HG03457 (cell line): ENCODE measurements around the gene ZNF416.

Experiments
- ATAC-seq: cut with Tn5 transposase; IDR thresholded peaks from one replicate; pipeline ENCODE4 v1.9.1; 2021; ENCODE audit warnings: moderate number of reproducible peaks; ENCODE audit not compliant: unreplicated experiment

ZNF416 gene

GRCh38 chr19:57578487-57579205 is at the start of gene ZNF416:
TSS of gene ZNF416 (minus strand) at chr19:57578911. CDS start at chr19:57578704, 207 bp downstream.
- peak; percentile 83 for ATAC-seq

DNA sequence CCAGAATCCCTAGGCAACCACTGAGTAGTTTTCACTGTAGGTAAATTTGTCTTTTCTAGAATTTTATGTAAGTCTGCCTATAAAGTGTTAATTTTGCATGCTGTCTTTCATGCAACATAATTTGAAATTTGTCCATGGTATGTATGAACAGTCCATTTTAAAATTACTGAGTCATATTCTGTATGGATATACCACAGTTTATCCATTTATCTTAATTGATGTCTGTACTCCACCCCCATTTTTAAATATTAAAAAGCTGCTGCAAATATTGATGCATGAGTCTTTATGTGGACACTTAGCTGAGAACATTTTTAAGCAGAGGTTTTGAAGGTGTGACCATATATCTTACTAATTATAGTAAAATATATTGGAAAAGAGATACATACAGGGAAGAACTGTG is 44.4 kb upstream of the ZNF416 start:
- ATAC-seq: no peak

DNA sequence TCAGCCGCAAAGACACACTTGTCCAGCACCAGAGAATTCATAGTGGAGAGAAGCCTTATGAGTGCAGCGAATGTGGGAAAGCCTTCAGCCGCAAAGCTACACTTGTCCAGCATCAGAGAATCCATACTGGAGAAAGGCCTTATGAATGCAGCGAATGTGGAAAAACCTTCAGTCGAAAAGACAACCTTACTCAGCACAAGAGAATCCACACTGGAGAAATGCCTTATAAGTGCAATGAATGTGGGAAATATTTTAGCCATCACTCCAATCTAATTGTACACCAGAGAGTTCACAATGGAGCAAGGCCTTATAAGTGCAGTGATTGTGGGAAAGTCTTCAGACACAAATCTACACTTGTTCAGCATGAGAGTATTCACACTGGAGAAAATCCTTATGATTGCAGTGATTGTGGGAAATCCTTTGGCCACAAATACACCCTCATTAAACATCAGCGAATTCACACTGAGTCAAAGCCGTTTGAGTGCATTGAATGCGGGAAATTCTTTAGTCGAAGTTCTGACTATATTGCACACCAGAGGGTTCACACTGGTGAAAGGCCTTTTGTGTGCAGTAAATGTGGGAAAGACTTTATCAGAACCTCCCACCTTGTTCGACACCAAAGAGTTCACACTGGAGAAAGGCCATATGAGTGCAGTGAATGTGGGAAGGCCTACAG is 42.1 kb upstream of the ZNF416 start:
- ATAC-seq: no peak

GRCh38 chr19:57615346-57615745 is 36.6 kb upstream of the ZNF416 start:
- no peak for ATAC-seq

- peak; percentile 84 for ATAC-seq
Observed at GRCh38 chr19:57613941-57614743, 35.4 kb upstream of the ZNF416 start, which contains the start of gene ZNF134. TSS of gene ZNF134 (plus strand) at chr19:57614242. CDS start at chr19:57619469, 5,227 bp downstream.

GRCh38 chr19:57611113-57611512 is 32.4 kb upstream of the ZNF416 start:
- ATAC-seq: no peak

DNA sequence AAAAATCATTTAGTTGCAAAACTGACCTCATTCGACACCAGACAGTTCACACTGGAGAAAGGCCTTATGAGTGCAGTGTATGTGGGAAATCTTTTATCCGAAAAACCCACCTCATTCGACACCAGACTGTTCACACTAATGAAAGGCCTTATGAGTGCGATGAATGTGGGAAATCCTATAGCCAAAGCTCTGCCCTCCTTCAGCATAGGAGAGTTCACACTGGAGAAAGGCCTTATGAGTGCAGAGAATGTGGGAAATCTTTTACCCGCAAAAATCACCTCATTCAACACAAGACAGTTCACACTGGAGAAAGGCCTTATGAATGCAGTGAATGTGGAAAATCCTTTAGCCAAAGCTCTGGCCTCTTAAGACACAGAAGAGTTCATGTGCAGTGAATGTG is 28.2 kb upstream of the ZNF416 start:
- no peak for ATAC-seq

GRCh38 chr19:57599761-57600383 is 21.2 kb upstream of the ZNF416 start, which contains the start of gene ZNF530:
TSS of gene ZNF530 (plus strand) at chr19:57599885. CDS start at chr19:57604346, 4,461 bp downstream.
- peak; percentile 87 for ATAC-seq

- no peak for ATAC-seq
Observed at GRCh38 chr19:57599377-57599760, 20.7 kb upstream of the ZNF416 start.

- ATAC-seq: no peak
Observed at GRCh38 chr19:57587529-57587928, 8.8 kb upstream of the ZNF416 start.

DNA sequence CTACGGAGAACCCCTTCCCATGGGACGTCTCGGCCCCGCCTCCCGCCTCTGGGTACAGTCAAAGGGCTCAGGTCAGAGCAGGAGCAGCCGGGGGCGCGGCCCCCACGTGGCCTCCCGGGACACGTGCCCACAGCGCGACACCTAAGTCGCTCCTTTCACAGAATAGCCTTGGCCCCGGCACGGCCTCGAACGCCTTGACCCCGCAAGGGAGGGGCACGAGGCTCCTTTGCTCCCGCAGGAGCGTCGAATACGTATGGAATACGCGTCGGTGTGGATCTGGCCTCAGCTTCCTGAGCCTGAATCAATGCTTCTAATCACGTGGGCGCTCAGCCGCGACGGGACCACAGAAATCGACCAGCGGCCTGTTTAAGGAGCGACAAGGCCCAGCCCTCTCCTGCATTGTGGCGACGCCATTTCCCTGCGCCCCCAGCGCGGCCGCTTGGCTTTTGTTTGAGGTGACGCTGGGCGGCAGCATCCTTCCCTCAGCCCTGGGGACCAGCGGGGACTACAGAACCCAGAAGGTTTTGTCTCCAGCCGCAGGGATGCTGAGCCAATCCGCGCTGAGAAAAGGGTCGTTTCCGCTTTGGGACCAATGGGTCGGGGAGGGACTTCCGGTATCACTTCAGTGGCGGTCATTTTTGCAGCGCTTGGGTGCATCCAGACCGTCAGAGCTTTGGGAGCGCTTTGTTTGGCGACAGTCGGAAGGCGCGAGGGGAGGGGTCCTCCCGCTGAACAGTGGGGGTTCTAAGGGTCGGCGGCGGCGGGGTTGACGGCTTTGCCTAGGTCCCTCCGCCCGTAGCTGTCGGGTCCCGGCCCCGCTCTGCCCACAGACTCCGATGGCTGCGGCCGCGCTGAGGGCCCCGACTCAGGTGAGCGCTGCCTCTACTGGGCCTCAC is 5.1 kb upstream of the ZNF416 start, which contains the start of gene ZIK1:
Gene ZIK1, plus strand, starts transcription at position 625 of the 896 bp plus-strand sequence. Its CDS starts 212 bp downstream, at position 837.
- ATAC-seq: peak; percentile 61

GRCh38 chr19:57583104-57583520 is 4.4 kb upstream of the ZNF416 start:
- ATAC-seq: no peak

GRCh38 chr19:57576661-57577060 is 2.0 kb downstream of the ZNF416 start:
- no peak for ATAC-seq

- no peak for ATAC-seq
Observed at GRCh38 chr19:57572415-57572947, 6.2 kb downstream of the ZNF416 start.

- ATAC-seq: no peak
Observed at GRCh38 chr19:57570707-57571106, 8.0 kb downstream of the ZNF416 start.

DNA sequence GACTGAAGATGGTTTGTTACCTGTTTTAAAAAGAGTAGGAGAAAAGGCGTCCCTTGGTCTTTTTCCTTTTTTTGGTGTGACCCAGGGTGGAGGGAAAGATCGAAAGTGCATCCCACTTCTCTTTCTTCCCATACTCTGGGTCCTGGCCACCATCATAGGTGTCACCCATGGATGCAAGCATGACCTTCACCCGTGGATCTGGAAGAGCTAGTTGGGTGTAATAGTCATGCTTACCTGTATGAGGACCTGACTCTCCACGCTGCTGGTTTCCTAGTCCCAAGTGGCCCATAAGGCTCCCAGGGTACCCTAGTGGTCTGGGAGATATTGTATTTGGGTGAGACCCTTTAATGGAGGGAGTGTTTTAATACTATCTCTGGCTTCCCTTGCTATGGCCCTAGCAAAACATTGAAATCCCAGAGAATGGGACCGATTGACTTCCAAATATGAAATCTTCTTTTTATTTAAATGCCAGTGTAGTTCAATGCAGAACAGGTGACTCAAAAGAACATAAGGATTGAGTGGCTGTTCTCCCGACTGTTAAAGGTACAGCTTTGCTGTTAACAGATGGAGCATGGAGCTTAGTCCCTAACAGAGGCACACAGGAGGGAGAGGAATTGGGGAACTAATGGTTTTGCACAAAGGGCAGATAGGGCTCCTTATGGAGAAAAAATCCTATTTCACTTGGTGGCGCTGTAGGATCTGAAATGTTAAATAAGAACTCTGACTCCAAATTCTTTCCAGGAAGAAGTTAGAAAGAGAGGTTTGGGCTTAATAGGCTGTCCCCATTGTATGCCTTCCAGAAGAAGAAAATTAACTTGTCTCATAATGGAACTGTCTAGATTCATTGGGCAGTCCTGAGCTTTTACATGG is 12.1 kb downstream of the ZNF416 start:
- ATAC-seq: no peak

DNA sequence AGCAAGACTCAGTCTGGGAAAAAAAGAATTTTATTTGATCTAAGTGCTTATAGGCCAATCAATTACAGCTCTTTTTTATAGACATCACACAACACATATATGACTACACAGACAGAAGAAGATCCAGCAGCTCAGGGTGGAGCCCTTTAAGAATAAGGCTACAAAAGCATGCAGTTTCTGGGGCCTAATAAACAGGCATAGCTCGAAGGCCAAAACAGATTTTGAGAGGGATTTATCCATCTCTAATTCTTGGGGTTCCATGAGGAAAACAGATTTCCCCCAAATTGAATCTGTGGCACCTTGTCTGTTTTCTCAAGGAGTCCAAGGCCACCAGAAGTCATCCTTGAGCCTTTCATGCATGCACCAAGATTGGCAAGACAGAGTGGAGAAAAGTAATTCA is 15.2 kb downstream of the ZNF416 start:
- no peak for ATAC-seq

DNA sequence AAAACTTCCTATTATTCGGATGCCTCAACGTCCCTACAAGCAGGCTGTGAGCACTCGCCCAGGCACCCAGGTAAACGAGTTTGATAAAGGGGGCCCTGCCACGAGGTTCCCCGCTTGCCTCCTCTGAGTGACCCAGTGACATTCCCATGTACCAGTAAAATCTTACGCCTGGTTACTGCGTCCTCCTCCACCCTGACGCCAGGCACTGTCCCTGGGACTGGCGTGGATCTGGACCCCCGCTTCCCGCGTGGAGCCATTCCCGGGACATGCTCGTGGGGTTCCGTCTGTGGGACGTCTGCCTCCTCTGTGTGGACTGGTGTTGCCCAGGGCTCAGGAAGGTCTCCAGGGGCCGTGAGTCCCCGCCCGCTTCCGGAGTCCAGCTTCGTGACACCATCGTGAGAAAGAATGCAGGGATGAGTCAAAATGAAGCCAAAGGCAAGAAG is 18.6 kb downstream of the ZNF416 start:
- ATAC-seq: no peak
